ENCODE data around the gene MEX3B.

DNA sequence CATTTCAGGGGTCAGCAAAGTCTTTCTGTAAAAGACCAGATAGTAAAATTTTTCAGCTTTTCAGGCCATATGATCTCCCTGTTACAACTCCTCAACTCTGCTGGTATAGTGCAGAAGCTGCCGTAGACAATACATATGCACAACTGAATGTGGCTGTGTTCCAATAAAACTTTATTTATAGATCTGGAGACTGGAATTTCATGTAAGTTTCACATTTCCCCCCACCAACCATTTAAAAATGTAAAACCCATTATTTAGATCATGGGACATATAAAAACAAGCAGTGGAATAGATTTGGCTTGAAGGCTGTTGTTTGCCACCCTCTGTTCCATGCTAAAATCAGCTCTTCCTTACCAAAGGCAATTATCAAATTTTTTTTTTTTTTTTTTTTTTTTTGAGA is 28.8 kb upstream of the MEX3B start:
- no peak for TF ChIP-seq POLR2A (IDR thresholded peaks at IDR 0.05)
- TF ChIP-seq, protein P1, sequence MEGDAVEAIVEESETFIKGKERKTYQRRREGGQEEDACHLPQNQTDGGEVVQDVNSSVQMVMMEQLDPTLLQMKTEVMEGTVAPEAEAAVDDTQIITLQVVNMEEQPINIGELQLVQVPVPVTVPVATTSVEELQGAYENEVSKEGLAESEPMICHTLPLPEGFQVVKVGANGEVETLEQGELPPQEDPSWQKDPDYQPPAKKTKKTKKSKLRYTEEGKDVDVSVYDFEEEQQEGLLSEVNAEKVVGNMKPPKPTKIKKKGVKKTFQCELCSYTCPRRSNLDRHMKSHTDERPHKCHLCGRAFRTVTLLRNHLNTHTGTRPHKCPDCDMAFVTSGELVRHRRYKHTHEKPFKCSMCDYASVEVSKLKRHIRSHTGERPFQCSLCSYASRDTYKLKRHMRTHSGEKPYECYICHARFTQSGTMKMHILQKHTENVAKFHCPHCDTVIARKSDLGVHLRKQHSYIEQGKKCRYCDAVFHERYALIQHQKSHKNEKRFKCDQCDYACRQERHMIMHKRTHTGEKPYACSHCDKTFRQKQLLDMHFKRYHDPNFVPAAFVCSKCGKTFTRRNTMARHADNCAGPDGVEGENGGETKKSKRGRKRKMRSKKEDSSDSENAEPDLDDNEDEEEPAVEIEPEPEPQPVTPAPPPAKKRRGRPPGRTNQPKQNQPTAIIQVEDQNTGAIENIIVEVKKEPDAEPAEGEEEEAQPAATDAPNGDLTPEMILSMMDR (IDR thresholded peaks at IDR 0.05) = no peak
